GM19099 (cell line): Measurements from ENCODE around the gene ROBO1.

Experiments
- POLR2A ChIP-seq: IDR thresholded peaks from 3 replicates; pipeline ENCODE4 v1.6.1; 2011; ENCODE audit warnings: low read depth; ENCODE audit not compliant: insufficient read length; ENCODE audit errors: extremely low read depth

ROBO1 gene

GRCh38 chr3:79405183-79405582 is 362.6 kb downstream of the ROBO1 start:
- no peak for TF ChIP-seq POLR2A

- TF ChIP-seq POLR2A = no peak
These were observed 371.2 kb downstream of the ROBO1 start for GRCh38 chr3:79396595-79396994.

- TF ChIP-seq POLR2A = no peak
These were observed 375.3 kb downstream of the ROBO1 start for GRCh38 chr3:79392479-79392878.

- no peak for TF ChIP-seq POLR2A
These were observed 377.4 kb downstream of the ROBO1 start for GRCh38 chr3:79390352-79390751.

- no peak for TF ChIP-seq POLR2A
These were observed 382.6 kb downstream of the ROBO1 start for GRCh38 chr3:79385211-79385610.

- TF ChIP-seq POLR2A = no peak
These were observed 384.3 kb downstream of the ROBO1 start for GRCh38 chr3:79383402-79384012.

- TF ChIP-seq POLR2A = no peak
These were observed 387.2 kb downstream of the ROBO1 start for GRCh38 chr3:79380581-79380980.

GRCh38 chr3:79378064-79378463 is 389.7 kb downstream of the ROBO1 start:
- TF ChIP-seq POLR2A = no peak

- TF ChIP-seq POLR2A = no peak
These were observed 398.5 kb downstream of the ROBO1 start for GRCh38 chr3:79369306-79369705.

- no peak for TF ChIP-seq POLR2A
These were observed 399.4 kb downstream of the ROBO1 start for GRCh38 chr3:79368403-79368802.

- no peak for TF ChIP-seq POLR2A
These were observed 400.0 kb downstream of the ROBO1 start for GRCh38 chr3:79367803-79368202.

GRCh38 chr3:79367066-79367465 is 400.7 kb downstream of the ROBO1 start:
- TF ChIP-seq POLR2A = no peak

- no peak for TF ChIP-seq POLR2A
These were observed 401.4 kb downstream of the ROBO1 start for GRCh38 chr3:79366414-79366813.

- TF ChIP-seq POLR2A = no peak
These were observed 403.0 kb downstream of the ROBO1 start for GRCh38 chr3:79364784-79365183.

GRCh38 chr3:79362571-79363270 is 405.1 kb downstream of the ROBO1 start:
- TF ChIP-seq POLR2A = no peak

GRCh38 chr3:79361748-79362378 is 405.9 kb downstream of the ROBO1 start:
- TF ChIP-seq POLR2A = no peak
